WTC11 (cell line): ENCODE measurements around the gene CPOX. TPM values are rescaled to one million over a fixed set of nuclear protein-coding genes. Genes with fewer than 3 reads are reported as not detected.

Experiments
- total RNA-seq: library from RNA; stranded (reverse); gene quantifications from 3 replicates; pipeline ENCODE4 v1.2.3, GENCODE V29; 2021

The CPOX gene
- total RNA-seq, 1 experiment from 2014 or later, result 33.4 TPM

Other genes starting within 250 kb of the CPOX start
- not detected in 3 replicates for gene OR5K4, start 239.8 kb downstream of the CPOX start, total RNA-seq
- not detected in 3 replicates for gene OR5K3, start 202.9 kb downstream of the CPOX start, total RNA-seq
- gene OR5K1, start 130.4 kb downstream of the CPOX start, total RNA-seq, result not detected in 3 replicates
- not detected in 3 replicates for gene OR5K2, start 95.9 kb downstream of the CPOX start, total RNA-seq
- gene CLDND1, start 70.7 kb downstream of the CPOX start, total RNA-seq, result 74.8 to 80.6 TPM (median 78.5 TPM) in 3 replicates
- gene GPR15, start 61.6 kb downstream of the CPOX start, total RNA-seq, result 0.14 TPM in 1 of 3 replicates, not detected in the others
- 8.1 to 8.7 TPM (median 8.3 TPM) in 3 replicates for gene ST3GAL6, start 169.7 kb upstream of the CPOX start, total RNA-seq